ENCODE measurements around the gene ARVCF. TPM values are rescaled to one million over a fixed set of nuclear protein-coding genes. Genes with fewer than 3 reads are reported as not detected.

The ARVCF gene
- total and polyA plus RNA-seq, 2 donors (not counting 1 experiment from before 2014, with no cell fraction given) = 2.2 to 6.7 TPM

DNA sequence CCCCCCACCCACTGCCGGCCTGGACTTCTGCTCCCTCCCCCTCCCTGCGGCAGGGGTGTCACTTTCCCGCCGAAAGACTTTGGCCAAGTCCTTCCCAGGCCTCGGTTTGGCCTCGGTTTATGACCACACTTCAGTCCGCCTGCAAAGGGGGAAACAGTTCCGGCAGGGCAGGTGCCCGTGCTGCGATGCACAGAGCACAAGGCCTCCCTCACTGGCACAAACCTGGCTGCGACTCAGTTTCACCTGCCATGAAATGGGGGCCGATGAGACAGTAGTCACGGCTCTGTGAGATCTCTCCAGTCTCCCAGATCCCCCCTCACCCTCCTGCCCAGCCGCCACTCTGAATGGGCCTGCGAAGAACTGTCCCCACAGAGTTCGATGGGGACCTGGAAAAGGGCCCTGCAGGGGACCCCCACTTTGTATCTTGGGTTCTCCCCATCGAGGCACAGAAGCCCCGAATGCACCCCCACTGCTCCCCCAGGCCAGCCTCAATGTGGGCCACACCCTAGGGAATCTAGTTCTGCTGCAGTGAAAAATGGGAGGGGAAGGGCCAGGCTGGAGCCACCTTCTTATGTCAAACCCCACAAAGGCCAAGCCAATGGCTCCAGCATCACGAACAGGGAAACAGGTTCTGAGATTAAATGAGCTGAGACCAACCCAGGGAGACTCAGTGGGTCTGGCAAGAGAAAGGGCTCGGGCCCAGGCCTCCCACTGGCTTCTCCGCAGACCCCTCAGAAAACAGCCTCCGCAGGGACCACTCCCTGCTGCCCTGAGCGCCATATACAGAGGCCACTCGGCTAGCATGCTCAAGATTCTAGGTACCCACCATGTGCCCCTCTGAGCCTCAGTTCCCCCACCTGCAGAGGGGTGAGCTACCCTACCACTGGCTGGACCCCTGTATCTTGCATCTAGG is 29.0 kb downstream of the ARVCF start:
- no peak overlapping the region for H3K9ac ChIP-seq (ENCODE audit: low read length)
- TF ChIP-seq, protein P1, sequence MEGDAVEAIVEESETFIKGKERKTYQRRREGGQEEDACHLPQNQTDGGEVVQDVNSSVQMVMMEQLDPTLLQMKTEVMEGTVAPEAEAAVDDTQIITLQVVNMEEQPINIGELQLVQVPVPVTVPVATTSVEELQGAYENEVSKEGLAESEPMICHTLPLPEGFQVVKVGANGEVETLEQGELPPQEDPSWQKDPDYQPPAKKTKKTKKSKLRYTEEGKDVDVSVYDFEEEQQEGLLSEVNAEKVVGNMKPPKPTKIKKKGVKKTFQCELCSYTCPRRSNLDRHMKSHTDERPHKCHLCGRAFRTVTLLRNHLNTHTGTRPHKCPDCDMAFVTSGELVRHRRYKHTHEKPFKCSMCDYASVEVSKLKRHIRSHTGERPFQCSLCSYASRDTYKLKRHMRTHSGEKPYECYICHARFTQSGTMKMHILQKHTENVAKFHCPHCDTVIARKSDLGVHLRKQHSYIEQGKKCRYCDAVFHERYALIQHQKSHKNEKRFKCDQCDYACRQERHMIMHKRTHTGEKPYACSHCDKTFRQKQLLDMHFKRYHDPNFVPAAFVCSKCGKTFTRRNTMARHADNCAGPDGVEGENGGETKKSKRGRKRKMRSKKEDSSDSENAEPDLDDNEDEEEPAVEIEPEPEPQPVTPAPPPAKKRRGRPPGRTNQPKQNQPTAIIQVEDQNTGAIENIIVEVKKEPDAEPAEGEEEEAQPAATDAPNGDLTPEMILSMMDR (IDR thresholded peaks at IDR 0.05) = no peak
- TF ChIP-seq EZH2 (IDR thresholded peaks at IDR 0.05; ENCODE audit: borderline replicate concordance, insufficient read depth, low read depth, low read length, poor library complexity, severe bottlenecking) = no peak
- no peak overlapping the region for H3K27ac Mint-ChIP-seq
- no peak overlapping the region for H3K4me3 ChIP-seq (ENCODE audit: control extremely low read depth in 1 of 5, extremely low read depth in 1 of 5, insufficient read depth in 1 of 5, low read depth in 2 of 5, low read length in 4 of 5)
- WGBS (ENCODE audit: insufficient coverage) = 81% methylated on average over 20 of the region's 24 CpGs
- no peaks in the 10 kb centered on the region for H4K20me1 ChIP-seq (ENCODE audit: control insufficient read depth, insufficient read depth, low read length, poor library complexity, severe bottlenecking)
- no peaks in the 10 kb centered on the region for H3K79me2 ChIP-seq (ENCODE audit: control insufficient read depth, insufficient read depth, low read length)
- peak overlapping the region; percentile 99 for H3K4me2 ChIP-seq (replicated peaks; ENCODE audit: low read depth, low read length, poor library complexity, severe bottlenecking)
- ChIA-PET CTCF (no interaction called here), POLR2A (no interaction called here)
- no peaks in the 10 kb centered on the region for H3K36me3 ChIP-seq (replicated peaks in 1 of 2; ENCODE audit: control extremely low read depth in 1 of 2, control insufficient read depth in 1 of 2, extremely low read depth in 1 of 2, insufficient read depth in 2 of 2, low read length in 1 of 2)
- no peaks in the 10 kb centered on the region for H3K27me3 Mint-ChIP-seq
- peaks cover 0 to 11% (median 0%) of the 10 kb centered on the region in 4 experiments for H3K27me3 ChIP-seq (replicated peaks in 1 of 4; ENCODE audit: control extremely low read depth in 1 of 4, control insufficient read depth in 3 of 4, insufficient read depth in 4 of 4, low read length in 3 of 4)
- no peaks in the 10 kb centered on the region for H3K9me3 Mint-ChIP-seq (ENCODE audit: insufficient read depth)
- H3K4me3 Mint-ChIP-seq = peak overlapping the region; percentile 71
- no peak overlapping the region for H2AFZ ChIP-seq (ENCODE audit: insufficient read depth, low read depth, low read length, poor library complexity, severe bottlenecking)
- peaks cover 0 to 4% (median 0%) of the 10 kb centered on the region in 3 donors for H3K9me3 ChIP-seq (ENCODE audit: control extremely low read depth in 1 of 3, control insufficient read depth in 2 of 3, insufficient read depth in 1 of 3, low read length in 2 of 3)
- no peak overlapping the region for H3K27ac ChIP-seq (ENCODE audit: low read length in 2 of 2)
- DNase-seq (peak; percentile 25), ATAC-seq (ENCODE audit: low read depth) (no peak)
- H3K4me1 Mint-ChIP-seq = peaks cover 7% of the 10 kb centered on the region
- intact Hi-C loops (cut with micrococcal nuclease) = loop anchor here (2.0 to 5.0 kb wide), 2 partner anchors 29 to 50 kb away; partner anchors contain the start of gene ARVCF
- H3K4me1 ChIP-seq (ENCODE audit: control insufficient read depth in 2 of 2, insufficient read depth in 2 of 2, low read length in 2 of 2) = peaks cover 10 to 13% of the 10 kb centered on the region in 2 donors

Data from B cell (primary cell).